ENCODE results near the gene LAMC2.

The LAMC2 gene

DNA sequence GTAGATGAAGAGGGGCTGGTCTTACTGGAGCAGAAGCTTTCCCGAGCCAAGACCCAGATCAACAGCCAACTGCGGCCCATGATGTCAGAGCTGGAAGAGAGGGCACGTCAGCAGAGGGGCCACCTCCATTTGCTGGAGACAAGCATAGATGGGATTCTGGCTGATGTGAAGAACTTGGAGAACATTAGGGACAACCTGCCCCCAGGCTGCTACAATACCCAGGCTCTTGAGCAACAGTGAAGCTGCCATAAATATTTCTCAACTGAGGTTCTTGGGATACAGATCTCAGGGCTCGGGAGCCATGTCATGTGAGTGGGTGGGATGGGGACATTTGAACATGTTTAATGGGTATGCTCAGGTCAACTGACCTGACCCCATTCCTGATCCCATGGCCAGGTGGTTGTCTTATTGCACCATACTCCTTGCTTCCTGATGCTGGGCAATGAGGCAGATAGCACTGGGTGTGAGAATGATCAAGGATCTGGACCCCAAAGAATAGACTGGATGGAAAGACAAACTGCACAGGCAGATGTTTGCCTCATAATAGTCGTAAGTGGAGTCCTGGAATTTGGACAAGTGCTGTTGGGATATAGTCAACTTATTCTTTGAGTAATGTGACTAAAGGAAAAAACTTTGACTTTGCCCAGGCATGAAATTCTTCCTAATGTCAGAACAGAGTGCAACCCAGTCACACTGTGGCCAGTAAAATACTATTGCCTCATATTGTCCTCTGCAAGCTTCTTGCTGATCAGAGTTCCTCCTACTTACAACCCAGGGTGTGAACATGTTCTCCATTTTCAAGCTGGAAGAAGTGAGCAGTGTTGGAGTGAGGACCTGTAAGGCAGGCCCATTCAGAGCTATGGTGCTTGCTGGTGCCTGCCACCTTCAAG, 57.3 kb downstream of the LAMC2 start:
- peak; percentile 53 for DNase-seq (ENCODE audit: low read depth)
- no peak overlapping the region for H3K4me3 ChIP-seq (replicated peaks; ENCODE audit: low read depth, low read length)
- TF ChIP-seq CTCF (IDR thresholded peaks at IDR 0.05; ENCODE audit: low read length, missing control alignments): no peak

- peak; percentile 98 for DNase-seq (ENCODE audit: low read depth)
- H3K4me3 ChIP-seq (replicated peaks; ENCODE audit: low read depth, low read length): no peak overlapping the region
- no peak for TF ChIP-seq CTCF (IDR thresholded peaks at IDR 0.05; ENCODE audit: low read length, missing control alignments)
Observed at GRCh38 chr1:183244466-183244865, 58.4 kb downstream of the LAMC2 start.

DNA sequence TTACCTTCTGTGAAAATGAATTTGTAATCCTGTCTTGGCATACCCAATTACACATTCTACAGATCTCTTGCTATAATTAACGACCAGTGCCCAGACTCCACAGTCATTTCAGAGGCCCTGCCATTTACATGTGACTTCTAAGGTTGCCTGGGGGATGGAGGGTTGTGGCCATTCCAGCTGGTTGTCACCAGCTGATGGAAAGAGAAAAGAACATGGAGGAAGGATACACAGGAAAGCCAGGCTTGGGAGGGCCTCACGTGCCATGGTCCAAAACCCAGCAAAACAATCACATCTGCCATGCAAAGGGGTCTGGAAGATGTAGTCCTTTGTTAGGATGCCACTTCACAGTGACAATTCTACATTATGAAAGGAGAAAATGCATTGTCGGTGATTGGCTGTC, 59.3 kb downstream of the LAMC2 start:
- no peak overlapping the region for H3K4me3 ChIP-seq (replicated peaks; ENCODE audit: low read depth, low read length)
- DNase-seq (ENCODE audit: low read depth): no peak
- no peak for TF ChIP-seq CTCF (IDR thresholded peaks at IDR 0.05; ENCODE audit: low read length, missing control alignments)

GRCh38 chr1:183246436-183246835, 60.4 kb downstream of the LAMC2 start:
- no peak for DNase-seq (ENCODE audit: low read depth)
- TF ChIP-seq CTCF (IDR thresholded peaks at IDR 0.05; ENCODE audit: low read length, missing control alignments): no peak
- H3K4me3 ChIP-seq (replicated peaks; ENCODE audit: low read depth, low read length): no peak overlapping the region

DNA sequence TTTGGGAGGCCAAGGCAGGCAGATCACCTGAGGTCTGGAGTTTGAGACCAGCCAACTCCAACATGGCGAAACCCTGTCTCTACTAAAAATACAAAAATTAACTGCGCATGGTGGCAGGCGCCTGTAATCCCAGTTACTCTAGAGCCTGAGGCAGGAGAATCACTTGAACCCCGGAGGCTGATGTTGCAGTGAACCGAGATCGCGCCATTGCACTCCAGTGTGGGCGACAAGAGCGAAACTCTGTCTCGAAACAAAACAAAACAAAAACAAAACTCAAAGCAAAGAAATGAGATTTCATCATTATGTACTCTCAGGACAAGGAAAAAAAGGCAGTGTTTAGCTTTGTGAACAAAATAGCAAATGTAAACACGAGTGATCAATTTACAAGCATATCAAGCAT, 61.0 kb downstream of the LAMC2 start:
- no peak for TF ChIP-seq CTCF (IDR thresholded peaks at IDR 0.05; ENCODE audit: low read length, missing control alignments)
- no peak for DNase-seq (ENCODE audit: low read depth)
- no peak overlapping the region for H3K4me3 ChIP-seq (replicated peaks; ENCODE audit: low read depth, low read length)

- TF ChIP-seq CTCF (IDR thresholded peaks at IDR 0.05; ENCODE audit: low read length, missing control alignments): no peak
- no peak for DNase-seq (ENCODE audit: low read depth)
- H3K4me3 ChIP-seq (replicated peaks; ENCODE audit: low read depth, low read length): no peak overlapping the region
Observed at GRCh38 chr1:183247484-183247883, 61.4 kb downstream of the LAMC2 start.

GRCh38 chr1:183247931-183248330, 61.9 kb downstream of the LAMC2 start:
- TF ChIP-seq CTCF (IDR thresholded peaks at IDR 0.05; ENCODE audit: low read length, missing control alignments): no peak
- H3K4me3 ChIP-seq (replicated peaks; ENCODE audit: low read depth, low read length): no peak overlapping the region
- no peak for DNase-seq (ENCODE audit: low read depth)
